GM19099 (cell line): Measurements from ENCODE around the gene BEND3.

Experiments
- POLR2A ChIP-seq: IDR thresholded peaks from 3 replicates; pipeline ENCODE4 v1.6.1; 2011; ENCODE audit warnings: low read depth; ENCODE audit not compliant: insufficient read length; ENCODE audit errors: extremely low read depth

Gene BEND3

DNA sequence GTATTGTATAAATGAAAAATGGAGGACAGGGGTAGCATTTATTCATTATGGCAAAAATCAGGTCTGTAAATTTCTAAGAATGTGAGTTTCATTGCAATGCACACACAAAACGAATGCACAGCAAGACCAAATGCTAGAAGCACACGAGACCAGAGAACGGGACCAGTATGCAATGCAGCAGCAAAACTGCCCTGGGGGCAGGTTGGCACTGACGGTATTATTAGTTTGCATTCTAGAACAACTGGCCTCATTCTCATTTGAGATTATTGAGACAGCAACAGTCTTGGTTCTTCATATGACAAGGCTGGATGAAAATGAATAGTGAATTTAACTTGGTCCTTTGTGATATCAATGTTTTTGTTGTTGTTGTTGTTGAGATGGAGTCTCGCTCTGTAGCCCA is 96.3 kb downstream of the BEND3 start:
- TF ChIP-seq POLR2A = no peak
